Measurements from ENCODE around the gene FIG4. TPM values are rescaled to one million over a fixed set of nuclear protein-coding genes. Genes with fewer than 3 reads are reported as not detected.

Gene FIG4
- total RNA-seq, 2 experiments from 2014 or later = 17.3 to 18.2 TPM

DNA sequence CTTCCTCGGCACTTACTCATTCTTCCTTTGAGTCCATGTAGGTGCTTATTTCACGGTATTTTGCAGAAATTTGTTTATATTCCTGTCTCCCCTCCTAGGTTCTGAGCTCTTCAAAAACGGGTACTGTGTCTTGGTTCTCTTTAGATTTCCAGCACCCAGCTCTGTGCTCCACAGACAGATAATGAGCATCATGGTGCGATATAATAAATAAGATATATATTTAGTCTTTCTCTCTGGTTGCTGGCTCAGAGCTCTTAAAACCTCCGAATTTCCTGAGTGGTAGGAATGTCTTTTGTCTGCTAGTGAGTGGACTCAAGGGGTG lies 179.0 kb downstream of the FIG4 start:
- no peaks in the 10 kb centered on the region for H3K4me1 Mint-ChIP-seq (ENCODE audit: low read depth)
- H3K27ac Mint-ChIP-seq = no peak overlapping the region
- no peak overlapping the region for H3K4me3 Mint-ChIP-seq
- H3K9me3 Mint-ChIP-seq = no peaks in the 10 kb centered on the region
- intact Hi-C loops (cut with micrococcal nuclease) = no loop called here
- H3K27me3 Mint-ChIP-seq = peaks cover 9% of the 10 kb centered on the region
- DNase-seq = no peak
- ChIA-PET CTCF (no interaction called here), POLR2A (no interaction called here)
- no peaks in the 10 kb centered on the region for H3K36me3 Mint-ChIP-seq

DNA sequence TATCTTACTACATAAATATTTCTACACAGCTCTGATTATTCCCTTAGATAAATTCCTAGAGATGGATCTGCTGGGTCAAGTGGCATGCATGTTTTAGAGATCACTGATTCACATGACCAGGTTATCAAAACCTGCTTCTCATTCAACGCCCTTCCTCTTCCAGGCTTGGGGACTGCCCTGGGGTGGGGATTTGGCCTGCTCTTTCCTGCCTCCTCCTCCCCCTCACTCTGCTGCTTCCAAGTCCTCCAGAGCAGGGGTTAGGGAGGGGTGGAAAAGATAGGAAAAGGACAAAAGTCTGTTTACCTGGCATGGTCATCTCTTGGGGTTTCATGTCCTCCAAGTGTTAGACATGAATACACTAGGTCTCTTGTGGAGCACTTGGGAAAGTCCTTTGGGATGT lies 181.5 kb downstream of the FIG4 start:
- Mint-ChIP-seq H3K36me3 (no peaks in the 10 kb centered on the region), H3K9me3 (no peaks in the 10 kb centered on the region), H3K27me3 (peaks cover 6% of the 10 kb centered on the region), H3K4me3 (no peak overlapping the region), H3K4me1 (ENCODE audit: low read depth) (no peaks in the 10 kb centered on the region), H3K27ac (no peak overlapping the region)
- CTCF ChIA-PET = no interaction called here
- DNase-seq = no peak
- intact Hi-C loops (cut with micrococcal nuclease) = no loop called here
- POLR2A ChIA-PET = no interaction called here

DNA sequence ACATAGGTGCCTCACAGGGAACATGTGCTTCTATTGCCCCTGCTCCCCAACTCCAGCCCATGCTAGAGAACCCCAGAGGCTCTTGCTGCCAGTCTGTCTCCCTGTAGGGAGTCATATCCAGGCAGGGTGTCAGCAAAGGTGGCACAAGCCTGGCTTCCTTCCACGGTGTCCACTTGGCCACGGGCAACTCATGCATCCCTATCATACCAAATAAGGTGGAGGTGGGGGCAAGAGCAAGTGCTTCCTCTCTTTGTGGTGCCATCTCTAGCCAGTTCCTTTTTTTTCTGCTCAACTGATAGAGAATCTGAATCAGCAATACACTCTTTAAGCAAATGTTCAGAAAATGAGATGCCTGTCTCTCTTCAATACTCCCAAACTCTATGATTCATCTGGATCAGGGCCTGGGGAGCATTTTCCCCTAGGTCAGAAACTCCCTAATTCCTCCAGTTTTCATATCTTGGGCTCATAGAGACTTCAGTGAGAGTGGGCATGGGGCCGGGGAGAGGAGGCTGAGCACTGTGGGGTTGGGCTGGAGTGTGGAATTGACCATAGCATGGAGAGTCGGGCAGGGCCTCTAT lies 182.0 kb downstream of the FIG4 start:
- no peak overlapping the region for H3K4me3 Mint-ChIP-seq
- intact Hi-C loops (cut with micrococcal nuclease) = no loop called here
- CTCF ChIA-PET = no interaction called here

DNA sequence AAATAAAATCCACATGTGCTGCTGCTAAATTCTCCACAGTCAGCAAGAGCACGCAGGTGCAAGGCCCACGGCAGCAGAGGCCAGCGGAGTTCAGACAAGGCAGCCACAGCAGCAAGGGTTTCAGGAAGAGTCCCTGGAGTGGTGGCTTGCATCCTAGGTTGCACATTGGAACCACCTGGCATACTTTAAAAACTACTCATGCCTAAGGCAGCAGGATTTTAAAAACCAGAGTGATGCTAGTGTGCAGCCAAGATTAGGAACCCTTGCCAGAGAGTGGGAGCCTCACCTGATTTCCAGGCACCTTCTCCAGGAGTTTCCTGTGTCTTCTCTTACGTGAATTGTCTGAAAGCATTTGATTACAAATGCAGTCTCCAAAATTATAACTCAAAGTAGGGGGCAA lies 183.0 kb downstream of the FIG4 start:
- Mint-ChIP-seq H3K27me3 (peaks cover 9% of the 10 kb centered on the region), H3K36me3 (no peaks in the 10 kb centered on the region)
- POLR2A ChIA-PET = no interaction called here

More for the DNA sequence above, 182.0 kb downstream of the FIG4 start:
- peaks cover 9% of the 10 kb centered on the region for H3K27me3 Mint-ChIP-seq
- no peak for DNase-seq
- POLR2A ChIA-PET = no interaction called here
- H3K4me1 Mint-ChIP-seq (ENCODE audit: low read depth) = no peaks in the 10 kb centered on the region
- H3K9me3 Mint-ChIP-seq = no peaks in the 10 kb centered on the region
- H3K36me3 Mint-ChIP-seq = no peaks in the 10 kb centered on the region
- H3K27ac Mint-ChIP-seq = no peak overlapping the region

DNA sequence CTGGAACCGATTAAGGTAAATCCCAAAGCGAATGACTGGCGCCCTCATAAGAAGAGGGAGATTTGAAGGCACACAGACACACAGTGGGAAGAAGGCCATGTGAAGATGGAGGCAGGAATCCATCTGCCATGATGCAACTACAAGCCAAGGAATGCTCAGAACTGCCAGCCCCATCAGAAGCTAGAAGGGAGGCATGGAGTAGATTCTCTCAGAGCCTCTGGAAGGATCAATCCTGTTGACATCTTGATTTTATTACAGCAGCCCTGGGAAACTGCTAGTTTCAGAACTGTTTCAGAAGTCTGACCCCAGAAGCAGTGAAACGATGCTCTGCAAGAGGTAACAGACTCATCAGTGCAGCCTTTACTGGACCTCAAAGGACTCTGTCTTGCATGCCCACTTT lies 183.5 kb downstream of the FIG4 start:
- POLR2A ChIA-PET = no interaction called here
- no peak for DNase-seq
- CTCF ChIA-PET = no interaction called here
- no peak overlapping the region for H3K4me3 Mint-ChIP-seq
- no peaks in the 10 kb centered on the region for H3K36me3 Mint-ChIP-seq
- no peak overlapping the region for H3K27ac Mint-ChIP-seq
- H3K27me3 Mint-ChIP-seq = peaks cover 9% of the 10 kb centered on the region
- intact Hi-C loops (cut with micrococcal nuclease) = no loop called here
- no peaks in the 10 kb centered on the region for H3K4me1 Mint-ChIP-seq (ENCODE audit: low read depth)
- H3K9me3 Mint-ChIP-seq = no peaks in the 10 kb centered on the region

More for the DNA sequence above, 183.0 kb downstream of the FIG4 start:
- H3K9me3 Mint-ChIP-seq = no peaks in the 10 kb centered on the region
- no peak overlapping the region for H3K4me3 Mint-ChIP-seq
- H3K27ac Mint-ChIP-seq = no peak overlapping the region
- CTCF ChIA-PET = no interaction called here
- H3K4me1 Mint-ChIP-seq (ENCODE audit: low read depth) = no peaks in the 10 kb centered on the region
- intact Hi-C loops (cut with micrococcal nuclease) = no loop called here
- DNase-seq = no peak

Other genes starting within 250 kb of the FIG4 start
- 10 to 100 TPM; 39.4 to 45.0 TPM for gene MICAL1, start 235.5 kb upstream of the FIG4 start, total RNA-seq
- 10 to 100 TPM; 10.9 to 11.8 TPM for gene ZBTB24, start 208.1 kb upstream of the FIG4 start, total RNA-seq
- 1 to 10 TPM; 2.2 to 2.8 TPM for gene AK9, start 94 bp upstream of the FIG4 start, total RNA-seq